Thoracic aorta (tissue), 2 donors: ENCODE measurements around the gene FOXP1. TPM values are rescaled to one million over a fixed set of nuclear protein-coding genes. Genes with fewer than 3 reads are reported as not detected.

Source experiments
- ATAC-seq: fragments of 150-250 bp; one replicate; pipeline ENCODE4 v1.8.0; 2017; ENCODE audit warnings: low read depth; ENCODE audit not compliant: insufficient number of reproducible peaks, low FRiP score
- DNase-seq: peaks from one replicate; pipeline ENCODE4 v3.0.0-alpha.2; 2020; ENCODE audit warnings: low spot score
- H3K27ac ChIP-seq, 2 donors: fragments of 200-600 bp; sonication (generic); 1 replicate in 1 of 2; 2 replicates in 1 of 2; pipeline ENCODE4 v1.5.1; 2016; ENCODE audit warnings: mild to moderate bottlenecking in 2 of 2, moderate library complexity in 2 of 2
- H3K27me3 ChIP-seq: fragments of 200-600 bp; sonication (generic); replicated peaks from 2 replicates; pipeline ENCODE4 v1.6.0; 2016; ENCODE audit warnings: mild to moderate bottlenecking; ENCODE audit not compliant: insufficient read depth
- H3K36me3 ChIP-seq: fragments of 200-600 bp; sonication (generic); one replicate; pipeline ENCODE4 v1.5.1; 2016
- H3K4me1 ChIP-seq, 2 donors: fragments of 200-600 bp; sonication (generic); 1 replicate in 1 of 2; 2 replicates in 1 of 2; pipeline versions ENCODE4 v1.5.1 to v1.6.0; 2016; ENCODE audit warnings: low read depth in 2 of 2, mild to moderate bottlenecking in 1 of 2; ENCODE audit not compliant: control insufficient read depth in 1 of 2
- H3K4me3 ChIP-seq: fragments of 200-600 bp; sonication (generic); 2 replicates; pipeline ENCODE4 v1.5.1; 2016; ENCODE audit warnings: mild to moderate bottlenecking
- H3K9me3 ChIP-seq: fragments of 200-600 bp; sonication (generic); 2 replicates; pipeline ENCODE4 v1.5.1; 2016
- CTCF ChIP-seq: fragments of 200-600 bp; sonication (generic); IDR thresholded peaks from one replicate; pipeline ENCODE4 v1.5.1; 2019; ENCODE audit warnings: antibody characterized with exemption
- total RNA-seq, 2 donors: library from RNA; depleted of rRNA; stranded (reverse); fragments of >200 nt; gene quantifications; one replicate each; pipeline versions ENCODE4 v1.1.0 to v1.2.3, GENCODE V29; 2016

The FOXP1 gene
- total RNA-seq, 2 donors from 2014 or later: 176 to 255 TPM

- peaks cover 0 to 1% of the 10 kb centered on the region in 2 donors for H3K4me1 ChIP-seq
- H3K27ac ChIP-seq: no peak overlapping the region
- H3K4me3 ChIP-seq: no peak overlapping the region
- TF ChIP-seq CTCF: no peak
- no peaks in the 10 kb centered on the region for H3K27me3 ChIP-seq
- H3K36me3 ChIP-seq: no peaks in the 10 kb centered on the region
- no peak for DNase-seq
- no peaks in the 10 kb centered on the region for H3K9me3 ChIP-seq
- ATAC-seq: no peak
These were observed 222.1 kb downstream of the FOXP1 start for GRCh38 chr3:71361334-71361890.

GRCh38 chr3:71360764-71361163 is 222.8 kb downstream of the FOXP1 start:
- H3K4me3 ChIP-seq: no peak overlapping the region
- H3K36me3 ChIP-seq: no peaks in the 10 kb centered on the region
- DNase-seq (no peak), ATAC-seq (no peak)
- no peaks in the 10 kb centered on the region for H3K27me3 ChIP-seq
- H3K4me1 ChIP-seq: peaks cover 0 to 5% of the 10 kb centered on the region in 2 donors
- H3K9me3 ChIP-seq: no peaks in the 10 kb centered on the region
- H3K27ac ChIP-seq: no peak overlapping the region
- TF ChIP-seq CTCF: no peak

- DNase-seq: no peak
- ATAC-seq: no peak
- Histone ChIP-seq H3K4me1 (peaks cover 0 to 5% of the 10 kb centered on the region in 2 donors), H3K4me3 (no peak overlapping the region), H3K9me3 (no peaks in the 10 kb centered on the region), H3K27me3 (no peaks in the 10 kb centered on the region), H3K36me3 (no peaks in the 10 kb centered on the region), H3K27ac (no peak overlapping the region)
- no peak for TF ChIP-seq CTCF
These were observed 223.3 kb downstream of the FOXP1 start for GRCh38 chr3:71360180-71360579.

GRCh38 chr3:71358243-71358642 is 225.3 kb downstream of the FOXP1 start:
- Histone ChIP-seq H3K36me3 (no peaks in the 10 kb centered on the region), H3K27me3 (no peaks in the 10 kb centered on the region), H3K9me3 (no peaks in the 10 kb centered on the region), H3K4me1 (peaks cover 0 to 5% of the 10 kb centered on the region in 2 donors), H3K27ac (no peak overlapping the region), H3K4me3 (no peak overlapping the region)
- TF ChIP-seq CTCF: no peak
- ATAC-seq: no peak
- no peak for DNase-seq

- no peak for TF ChIP-seq CTCF
These were observed 227.3 kb downstream of the FOXP1 start for GRCh38 chr3:71356265-71356664.

More at GRCh38 chr3:71356265-71356664, 227.3 kb downstream of the FOXP1 start:
- ATAC-seq (no peak), DNase-seq (no peak)
- no peak overlapping the region for H3K4me3 ChIP-seq
- H3K4me1 ChIP-seq: peaks cover 4 to 11% of the 10 kb centered on the region in 2 donors
- no peaks in the 10 kb centered on the region for H3K9me3 ChIP-seq
- H3K27me3 ChIP-seq: no peaks in the 10 kb centered on the region
- no peak overlapping the region for H3K27ac ChIP-seq
- H3K36me3 ChIP-seq: no peaks in the 10 kb centered on the region
